ENCODE data around the gene GLB1L. TPM values are rescaled to one million over a fixed set of nuclear protein-coding genes. Genes with fewer than 3 reads are reported as not detected.
A peak's percentile ranks its signal among the peaks of the same experiment; 100 is the strongest.

Gene GLB1L
- total RNA-seq, 1 experiment from 2014 or later: 5.3 TPM

DNA sequence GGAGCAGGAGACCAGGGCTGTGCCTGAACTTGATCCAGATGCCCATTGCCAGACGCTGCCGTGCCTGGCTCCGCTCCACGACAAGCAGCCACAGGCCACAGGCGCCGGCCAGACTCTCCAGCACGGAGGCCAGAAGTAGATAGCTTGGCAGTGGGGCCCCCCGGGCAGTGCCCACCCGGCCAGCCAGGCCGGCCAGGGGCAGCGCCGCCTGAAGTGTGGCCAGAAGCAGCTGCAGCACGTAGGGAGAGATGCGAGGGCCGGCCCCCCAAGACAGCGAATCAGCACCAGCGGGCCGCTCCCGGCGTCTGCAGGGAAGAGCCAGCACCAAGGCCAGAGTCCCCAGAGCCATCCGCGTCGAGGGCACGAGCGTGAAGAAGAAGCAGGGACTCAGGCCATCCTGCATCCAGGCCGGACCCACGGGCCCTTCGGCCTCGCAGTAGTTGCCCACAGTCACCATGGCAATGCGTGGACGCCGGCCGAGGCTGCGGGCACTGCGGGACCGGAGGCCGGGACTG, 27.0 kb downstream of the GLB1L start:
- in situ Hi-C loops (cut with HindIII; ENCODE audit: low pct_unique_long_range_greater_than_20kb, low sequenced_read_pairs): no loop called here

DNA sequence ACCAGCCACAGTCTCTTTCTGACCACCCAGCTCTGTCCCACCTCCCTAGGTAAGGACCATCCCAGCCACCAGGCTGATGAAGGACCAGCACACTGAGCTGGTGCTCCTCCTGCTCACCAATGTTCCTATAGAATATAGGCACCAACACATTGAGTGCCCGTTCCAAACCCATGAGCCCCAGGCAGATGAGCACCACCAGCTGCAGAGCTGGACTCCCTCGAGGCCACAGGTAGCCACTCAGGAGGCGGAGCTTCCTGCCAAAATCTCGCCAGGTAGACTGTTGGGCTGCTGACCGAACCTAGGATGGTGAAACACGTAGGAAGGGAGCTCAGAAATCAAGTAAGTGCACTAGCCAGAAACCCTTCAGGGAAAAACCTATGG, 28.7 kb downstream of the GLB1L start:
- DNase-seq (ENCODE audit: low read depth, low spot score): no peak
- in situ Hi-C loops (cut with HindIII; ENCODE audit: low pct_unique_long_range_greater_than_20kb, low sequenced_read_pairs): no loop called here

More for the DNA sequence above, 27.0 kb downstream of the GLB1L start:
- peak; percentile 56 for DNase-seq (ENCODE audit: low read depth, low spot score)

GRCh38 chr2:219215871-219216534, 29.2 kb downstream of the GLB1L start:
- in situ Hi-C loops (cut with HindIII; ENCODE audit: low pct_unique_long_range_greater_than_20kb, low sequenced_read_pairs): no loop called here
- DNase-seq (ENCODE audit: low read depth, low spot score): no peak

GRCh38 chr2:219214786-219215185, 30.5 kb downstream of the GLB1L start:
- no peak for DNase-seq (ENCODE audit: low read depth, low spot score)
- in situ Hi-C loops (cut with HindIII; ENCODE audit: low pct_unique_long_range_greater_than_20kb, low sequenced_read_pairs): no loop called here

DNA sequence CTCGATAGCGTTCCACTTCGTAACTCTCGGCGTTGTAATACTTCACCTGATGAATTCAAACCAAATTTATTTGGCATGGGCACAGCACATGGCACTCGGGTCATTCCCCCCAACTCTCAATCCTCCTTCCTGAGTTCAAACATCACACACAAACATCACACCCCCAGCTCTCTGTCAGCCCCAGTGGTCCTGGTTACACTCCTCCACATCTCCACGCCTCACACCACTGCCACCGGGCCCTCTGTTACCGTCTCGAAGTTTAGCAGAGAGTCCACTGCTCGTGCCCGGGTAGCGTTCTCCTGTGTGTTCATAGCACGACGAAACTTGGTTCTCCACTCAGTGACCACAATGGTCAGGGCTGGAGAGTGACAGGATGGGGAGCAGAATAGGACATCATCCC, 31.1 kb downstream of the GLB1L start:
- DNase-seq (ENCODE audit: low read depth, low spot score): no peak
- in situ Hi-C loops (cut with HindIII; ENCODE audit: low pct_unique_long_range_greater_than_20kb, low sequenced_read_pairs): no loop called here

DNA sequence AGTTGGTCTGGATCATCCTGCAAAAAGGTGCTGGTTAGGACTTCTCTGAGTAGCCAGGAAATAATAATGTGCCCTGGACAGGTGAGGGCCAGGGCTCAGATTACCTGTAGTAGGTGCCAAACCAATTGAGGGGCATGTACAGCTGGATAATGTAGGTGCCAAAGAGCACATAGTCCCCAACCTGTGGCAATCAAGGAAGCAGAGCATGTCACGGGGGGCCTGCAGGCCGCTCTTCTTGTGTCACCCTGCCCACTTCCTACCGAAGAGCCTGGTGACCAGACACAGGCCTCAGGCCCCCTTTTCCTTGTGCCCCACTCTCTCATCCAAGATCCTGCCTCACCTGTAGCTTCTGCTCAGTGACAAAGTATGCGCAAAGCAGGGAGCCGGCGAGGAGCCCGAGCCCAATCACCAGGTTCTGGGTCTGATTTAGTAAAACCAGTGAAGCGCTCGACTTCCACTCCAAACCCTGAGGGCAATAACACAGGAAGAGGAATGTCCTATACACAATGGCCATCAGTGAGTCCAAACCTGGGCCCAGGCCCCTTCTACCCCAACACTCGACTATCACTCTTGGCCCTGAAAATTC, 31.7 kb downstream of the GLB1L start:
- in situ Hi-C loops (cut with HindIII; ENCODE audit: low pct_unique_long_range_greater_than_20kb, low sequenced_read_pairs): no loop called here
- DNase-seq (ENCODE audit: low read depth, low spot score): no peak

GRCh38 chr2:219213026-219213415, 32.2 kb downstream of the GLB1L start:
- no peak for DNase-seq (ENCODE audit: low read depth, low spot score)
- in situ Hi-C loops (cut with HindIII; ENCODE audit: low pct_unique_long_range_greater_than_20kb, low sequenced_read_pairs): no loop called here

GRCh38 chr2:219210886-219211362, 34.3 kb downstream of the GLB1L start:
- DNase-seq (ENCODE audit: low read depth, low spot score): no peak

DNA sequence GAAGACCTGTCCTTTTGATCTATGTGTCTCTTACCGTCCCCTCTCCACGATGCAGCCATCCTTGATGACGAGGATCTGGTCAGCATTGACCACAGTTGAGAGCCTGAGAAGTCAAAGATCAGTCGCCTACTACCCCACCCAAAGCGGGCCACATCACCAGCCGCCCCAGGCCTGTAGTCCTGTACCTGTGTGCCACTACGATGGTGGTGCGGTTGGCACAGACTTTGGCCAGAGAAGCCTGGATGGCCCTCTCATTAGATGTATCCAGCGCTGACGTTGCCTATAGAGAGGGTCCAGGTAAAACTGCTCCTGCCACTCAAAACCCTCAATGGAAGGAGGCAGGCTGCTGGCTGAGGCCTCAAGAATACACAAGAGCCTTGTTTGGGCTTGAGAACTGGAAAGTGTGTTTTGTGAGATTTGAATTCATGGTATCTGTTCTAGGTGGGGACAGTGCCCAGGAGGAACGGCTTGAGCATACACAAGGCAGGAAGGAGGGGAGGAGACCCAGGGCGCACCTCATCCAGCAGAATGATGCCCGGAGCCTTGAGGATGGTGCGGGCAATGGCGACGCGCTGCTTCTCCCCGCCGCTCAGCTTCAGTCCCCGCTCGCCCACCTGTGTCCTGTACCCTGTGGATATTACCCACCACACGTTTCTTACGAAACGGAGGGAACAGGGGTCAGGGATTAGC, 34.9 kb downstream of the GLB1L start:
- no peak for DNase-seq (ENCODE audit: low read depth, low spot score)
- in situ Hi-C loops (cut with HindIII; ENCODE audit: low pct_unique_long_range_greater_than_20kb, low sequenced_read_pairs): no loop called here

More at GRCh38 chr2:219210886-219211362, 34.3 kb downstream of the GLB1L start:
- in situ Hi-C loops (cut with HindIII; ENCODE audit: low pct_unique_long_range_greater_than_20kb, low sequenced_read_pairs): no loop called here

DNA sequence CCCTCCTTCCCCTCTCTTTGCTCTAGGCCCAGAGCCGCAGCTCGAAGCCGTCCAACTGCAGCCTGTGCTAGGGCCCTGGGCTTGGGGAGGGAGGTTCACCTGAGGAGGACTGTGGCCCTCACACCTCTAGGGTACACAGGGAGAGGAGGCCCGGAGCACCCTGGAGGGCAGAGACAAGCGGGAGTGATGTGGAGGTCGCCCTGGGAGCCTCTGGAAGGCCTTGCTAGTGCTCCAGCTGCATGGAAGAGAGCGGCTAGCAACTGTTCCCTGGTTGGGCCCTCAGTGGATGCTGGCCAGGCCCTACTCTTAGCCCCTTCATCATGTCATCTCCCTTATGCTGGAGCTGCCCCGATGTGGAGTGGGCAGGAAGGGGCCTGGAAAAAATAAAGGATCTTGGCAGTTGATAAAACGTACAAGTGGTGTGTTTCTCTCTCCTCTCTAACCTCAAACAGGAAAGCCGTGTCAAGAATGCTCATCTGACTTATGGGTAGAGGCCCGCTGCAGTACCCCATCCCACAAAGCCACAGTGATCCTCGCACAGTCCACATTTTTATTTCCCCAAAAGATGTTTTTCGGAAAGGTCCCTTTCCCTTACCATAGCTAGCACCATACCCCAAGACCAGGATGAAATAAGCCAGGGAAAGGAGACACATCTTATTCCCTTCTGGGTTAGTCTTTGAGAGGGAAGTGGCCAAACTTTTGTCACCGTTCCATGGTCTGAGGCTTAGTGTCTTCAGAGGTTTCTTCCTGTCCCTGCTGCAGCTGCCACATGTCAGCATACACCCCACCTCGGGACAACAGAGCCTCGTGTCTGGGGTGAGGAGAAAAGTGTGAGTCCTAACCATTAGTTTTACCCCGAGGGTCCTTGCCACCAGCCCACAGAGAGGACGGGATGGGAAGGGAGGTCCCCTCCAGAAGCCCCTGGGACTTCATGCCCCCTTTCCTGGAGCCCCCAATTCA, 35.7 kb downstream of the GLB1L start:
- DNase-seq (ENCODE audit: low read depth, low spot score): no peak
- in situ Hi-C loops (cut with HindIII; ENCODE audit: low pct_unique_long_range_greater_than_20kb, low sequenced_read_pairs): no loop called here

DNA sequence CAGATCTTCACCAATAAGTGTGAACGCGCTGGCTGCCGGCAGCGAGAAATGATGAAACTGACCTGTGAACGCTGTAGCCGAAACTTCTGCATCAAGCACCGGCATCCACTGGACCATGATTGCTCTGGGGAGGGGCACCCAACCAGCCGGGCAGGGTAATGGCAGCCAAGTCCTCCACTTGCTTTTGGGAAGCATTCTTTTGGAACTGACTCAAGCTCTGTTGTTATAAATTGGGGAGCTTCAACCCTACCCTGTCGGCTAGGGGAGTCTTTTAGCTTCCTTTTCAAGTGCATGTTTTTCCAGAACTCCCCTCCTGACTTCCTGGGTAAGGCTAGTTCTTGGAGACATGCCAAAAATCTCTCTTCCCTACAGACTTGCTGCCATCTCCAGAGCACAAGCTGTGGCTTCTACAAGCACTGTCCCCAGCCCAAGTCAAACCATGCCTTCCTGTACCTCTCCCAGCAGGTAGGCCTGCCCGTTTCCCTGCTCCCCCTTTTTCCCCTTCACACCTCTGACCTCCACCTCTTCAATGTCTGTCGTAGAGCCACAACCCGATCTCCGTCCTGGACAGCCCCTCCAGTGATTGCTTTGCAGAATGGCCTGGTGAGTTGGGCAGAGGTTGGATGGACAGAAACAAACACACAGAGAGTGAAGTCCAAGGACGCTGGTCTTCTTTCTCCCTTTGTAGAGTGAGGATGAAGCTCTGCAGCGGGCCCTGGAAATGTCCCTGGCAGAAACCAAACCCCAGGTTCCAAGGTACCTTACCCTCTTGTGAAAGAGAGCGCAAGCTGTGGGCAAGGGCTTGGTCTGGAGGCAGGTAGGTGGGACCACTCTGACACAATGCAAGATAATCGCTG, 37.1 kb downstream of the GLB1L start:
- DNase-seq (ENCODE audit: low read depth, low spot score): peak; percentile 22
- in situ Hi-C loops (cut with HindIII; ENCODE audit: low pct_unique_long_range_greater_than_20kb, low sequenced_read_pairs): no loop called here

DNA sequence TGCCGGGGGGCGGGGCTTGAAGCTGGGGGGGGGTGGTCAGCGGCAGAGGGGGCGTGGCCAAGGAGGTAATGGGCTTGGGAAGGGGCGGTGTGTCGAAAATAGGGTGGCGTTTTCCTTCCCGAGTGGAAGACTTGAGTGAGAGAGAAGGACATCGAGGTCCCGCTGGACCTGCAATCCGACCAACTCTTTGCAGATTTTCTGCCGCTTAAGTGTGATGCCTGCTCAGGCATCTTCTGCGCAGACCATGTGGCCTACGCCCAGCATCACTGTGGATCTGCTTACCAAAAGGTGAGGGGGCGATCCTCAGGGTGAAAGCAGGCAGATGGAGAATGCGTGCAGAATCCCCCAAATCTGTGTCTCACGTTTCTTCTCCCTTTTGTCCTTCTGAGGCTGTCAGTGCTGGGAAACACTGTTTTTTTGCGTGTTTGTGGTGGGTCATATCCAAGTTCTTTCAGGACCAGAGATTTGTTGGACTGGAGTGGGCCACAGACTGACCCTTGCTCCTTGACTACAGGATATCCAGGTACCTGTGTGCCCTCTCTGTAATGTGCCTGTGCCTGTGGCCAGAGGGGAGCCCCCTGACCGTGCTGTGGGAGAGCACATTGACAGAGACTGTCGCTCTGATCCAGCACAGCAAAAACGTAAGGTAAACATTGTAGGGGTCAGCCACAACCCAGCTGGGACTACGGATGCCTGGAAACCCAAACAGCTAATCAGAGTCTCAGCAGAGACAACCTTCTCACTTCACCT, 37.9 kb downstream of the GLB1L start:
- no peak for DNase-seq (ENCODE audit: low read depth, low spot score)
- in situ Hi-C loops (cut with HindIII; ENCODE audit: low pct_unique_long_range_greater_than_20kb, low sequenced_read_pairs): no loop called here

DNA sequence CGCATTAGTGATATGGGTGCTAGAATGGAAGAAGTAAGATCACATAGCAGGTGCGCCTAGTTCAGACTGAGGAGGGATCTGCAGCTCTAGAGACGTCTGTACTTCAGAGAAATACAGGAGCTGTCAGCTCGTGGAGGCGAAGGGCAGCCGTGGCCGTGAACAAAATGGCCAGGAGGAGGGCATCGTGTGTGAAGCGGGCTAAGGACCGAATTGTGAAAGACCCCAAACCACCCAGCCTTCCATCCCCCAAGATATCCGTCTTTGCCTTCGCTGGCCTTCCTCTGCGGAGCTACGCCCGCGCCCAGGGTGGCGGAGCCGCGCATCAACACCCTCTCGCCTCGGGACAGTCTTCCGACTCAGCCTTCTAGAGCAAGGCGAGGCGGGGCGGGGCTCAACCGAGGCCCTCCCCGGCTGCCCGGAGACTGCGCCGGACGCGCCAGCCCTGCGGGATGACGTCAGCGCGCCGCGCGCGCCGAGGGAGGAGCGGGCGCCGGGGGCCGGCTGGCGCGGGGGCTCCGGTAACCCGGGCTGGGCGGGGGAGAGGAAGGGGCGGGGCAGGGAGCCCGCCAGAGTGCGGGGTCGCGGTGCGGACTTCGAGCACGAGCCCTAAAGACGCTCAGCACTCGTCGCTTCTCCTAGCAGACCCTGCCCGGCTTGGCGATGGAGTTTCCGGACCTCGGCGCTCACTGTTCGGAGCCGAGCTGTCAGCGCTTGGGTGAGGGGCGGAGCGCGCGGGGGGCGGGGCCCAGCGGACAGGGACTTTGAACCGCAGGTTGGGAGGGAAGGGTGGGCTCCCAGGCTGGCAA, 38.7 kb downstream of the GLB1L start, which contains the start of gene ZFAND2B:
TSS of gene ZFAND2B (plus strand) at position 455 of the 806 bp plus-strand sequence. CDS start at position 661, 206 bp downstream.
- DNase-seq (ENCODE audit: low read depth, low spot score): peak; percentile 91
- in situ Hi-C loops (cut with HindIII; ENCODE audit: low pct_unique_long_range_greater_than_20kb, low sequenced_read_pairs): no loop called here

GRCh38 chr2:219205981-219206327, 39.3 kb downstream of the GLB1L start:
- no peak for DNase-seq (ENCODE audit: low read depth, low spot score)
- in situ Hi-C loops (cut with HindIII; ENCODE audit: low pct_unique_long_range_greater_than_20kb, low sequenced_read_pairs): no loop called here

- no peak for DNase-seq (ENCODE audit: low read depth, low spot score)
- in situ Hi-C loops (cut with HindIII; ENCODE audit: low pct_unique_long_range_greater_than_20kb, low sequenced_read_pairs): no loop called here
Observed at GRCh38 chr2:219205165-219205538, 40.1 kb downstream of the GLB1L start.

Data from SK-MEL-5 (cell line).